Body of pancreas (tissue), 4 donors: ENCODE data around the gene USP10.

ENCODE experiments used
- POLR2A ChIP-seq, 3 donors: fragments of 450-650 bp; IDR thresholded peaks; one replicate each; pipeline ENCODE4 v1.6.1; 2016; ENCODE audit warnings: antibody characterized with exemption in 3 of 3, mild to moderate bottlenecking in 2 of 3
- TF ChIP-seq, protein P1 (sequence below), 7 experiments: fragments of 450-650 bp in 4 of 7; fragments of 200-600 bp in 3 of 7; sonication (generic) in 3 of 7; IDR thresholded peaks; one replicate each; pipeline ENCODE4 v1.5.1; 2016 to 2019; ENCODE audit warnings: antibody characterized with exemption in 7 of 7

DNA sequence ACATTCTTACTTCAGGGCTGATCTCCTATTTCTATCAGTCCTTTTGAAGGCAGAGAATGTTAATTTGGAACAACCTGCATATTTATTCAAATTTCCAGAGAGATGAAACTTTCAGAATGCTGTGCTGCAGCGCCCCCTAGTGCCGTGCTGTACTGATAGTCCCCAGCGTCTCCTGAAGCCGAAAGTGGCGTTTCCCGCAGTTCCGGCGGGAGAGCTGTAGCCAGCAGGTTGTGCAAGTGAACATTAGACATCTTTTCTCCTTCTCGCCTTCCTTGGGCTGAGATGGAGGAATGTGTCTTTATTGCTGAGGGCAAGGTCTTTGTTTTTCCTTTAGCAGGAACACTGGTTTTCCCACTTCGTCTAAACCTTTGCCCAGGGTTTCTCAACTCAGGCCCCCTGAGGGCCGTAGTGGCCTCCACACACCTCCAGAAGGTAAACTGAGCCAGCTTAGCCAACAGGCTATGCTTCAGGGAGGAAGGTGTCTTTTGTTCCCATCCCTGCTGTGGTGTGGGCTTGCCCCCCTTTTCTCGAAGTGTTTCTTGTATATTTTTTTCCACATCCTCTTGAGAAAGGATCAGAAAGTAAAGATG lies 26.4 kb downstream of the USP10 start:
- TF ChIP-seq, protein P1, sequence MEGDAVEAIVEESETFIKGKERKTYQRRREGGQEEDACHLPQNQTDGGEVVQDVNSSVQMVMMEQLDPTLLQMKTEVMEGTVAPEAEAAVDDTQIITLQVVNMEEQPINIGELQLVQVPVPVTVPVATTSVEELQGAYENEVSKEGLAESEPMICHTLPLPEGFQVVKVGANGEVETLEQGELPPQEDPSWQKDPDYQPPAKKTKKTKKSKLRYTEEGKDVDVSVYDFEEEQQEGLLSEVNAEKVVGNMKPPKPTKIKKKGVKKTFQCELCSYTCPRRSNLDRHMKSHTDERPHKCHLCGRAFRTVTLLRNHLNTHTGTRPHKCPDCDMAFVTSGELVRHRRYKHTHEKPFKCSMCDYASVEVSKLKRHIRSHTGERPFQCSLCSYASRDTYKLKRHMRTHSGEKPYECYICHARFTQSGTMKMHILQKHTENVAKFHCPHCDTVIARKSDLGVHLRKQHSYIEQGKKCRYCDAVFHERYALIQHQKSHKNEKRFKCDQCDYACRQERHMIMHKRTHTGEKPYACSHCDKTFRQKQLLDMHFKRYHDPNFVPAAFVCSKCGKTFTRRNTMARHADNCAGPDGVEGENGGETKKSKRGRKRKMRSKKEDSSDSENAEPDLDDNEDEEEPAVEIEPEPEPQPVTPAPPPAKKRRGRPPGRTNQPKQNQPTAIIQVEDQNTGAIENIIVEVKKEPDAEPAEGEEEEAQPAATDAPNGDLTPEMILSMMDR (IDR thresholded peaks at IDR 0.05): peak; percentile 78 to 91 (median 88)
- no peak for TF ChIP-seq POLR2A (IDR thresholded peaks at IDR 0.05)
